HG02571 (cell line): Measurements from ENCODE around the gene ZNF618.

Experiments used
- ATAC-seq: cut with Tn5 transposase; IDR thresholded peaks from one replicate; pipeline ENCODE4 v1.9.1; 2021; ENCODE audit warnings: mild to moderate bottlenecking, moderate library complexity; ENCODE audit not compliant: unreplicated experiment

ZNF618 gene

GRCh38 chr9:114053246-114054005, 177.3 kb downstream of the ZNF618 start:
- ATAC-seq, result no peak

- ATAC-seq, result no peak
Observed at GRCh38 chr9:114054191-114054690, 178.1 kb downstream of the ZNF618 start.

DNA sequence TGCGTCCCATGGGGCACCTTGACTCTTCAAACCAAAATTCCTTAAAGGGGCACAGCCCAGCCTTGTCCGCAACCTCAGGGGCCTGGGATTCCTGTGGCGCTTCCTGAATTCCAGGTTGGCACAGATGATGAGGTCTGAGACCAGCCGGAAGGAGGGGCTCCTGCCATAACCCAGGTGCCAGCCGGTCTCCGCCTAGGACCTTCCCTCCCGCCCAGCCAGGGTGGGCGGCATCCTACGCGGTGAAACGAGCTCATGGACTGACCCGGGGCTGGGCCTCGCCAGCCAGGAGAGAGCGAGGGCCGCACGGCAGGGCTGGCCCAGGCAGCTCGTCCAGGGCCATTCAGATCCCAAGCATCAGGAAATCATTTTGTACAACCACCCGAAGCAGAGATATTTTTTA, 179.0 kb downstream of the ZNF618 start:
- ATAC-seq, result no peak

DNA sequence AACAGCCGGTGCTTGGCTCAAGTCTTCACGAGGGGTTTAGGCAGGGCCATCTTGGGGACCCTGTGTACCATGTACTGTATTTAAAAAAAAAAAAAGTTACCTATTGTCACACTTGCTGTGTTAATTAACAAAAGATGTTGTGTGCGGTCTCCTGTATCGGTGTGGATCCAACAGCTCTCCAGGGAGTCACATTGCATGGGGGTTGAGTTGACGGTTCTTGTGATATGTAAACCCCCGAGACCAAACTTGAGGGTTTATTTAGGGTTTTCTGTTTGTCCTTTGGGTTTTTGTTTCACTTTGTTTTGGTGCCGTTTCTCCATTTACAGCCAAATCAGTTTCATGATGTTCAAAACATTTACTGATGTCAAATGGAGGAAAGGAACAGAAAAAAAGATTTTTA, 179.8 kb downstream of the ZNF618 start:
- ATAC-seq, result no peak

- no peak for ATAC-seq
Observed at GRCh38 chr9:114056527-114056926, 180.4 kb downstream of the ZNF618 start.

GRCh38 chr9:114057161-114057885, 181.2 kb downstream of the ZNF618 start:
- ATAC-seq, result no peak

GRCh38 chr9:114058688-114059046, 182.6 kb downstream of the ZNF618 start:
- no peak for ATAC-seq

GRCh38 chr9:114059047-114059803, 183.1 kb downstream of the ZNF618 start:
- no peak for ATAC-seq

DNA sequence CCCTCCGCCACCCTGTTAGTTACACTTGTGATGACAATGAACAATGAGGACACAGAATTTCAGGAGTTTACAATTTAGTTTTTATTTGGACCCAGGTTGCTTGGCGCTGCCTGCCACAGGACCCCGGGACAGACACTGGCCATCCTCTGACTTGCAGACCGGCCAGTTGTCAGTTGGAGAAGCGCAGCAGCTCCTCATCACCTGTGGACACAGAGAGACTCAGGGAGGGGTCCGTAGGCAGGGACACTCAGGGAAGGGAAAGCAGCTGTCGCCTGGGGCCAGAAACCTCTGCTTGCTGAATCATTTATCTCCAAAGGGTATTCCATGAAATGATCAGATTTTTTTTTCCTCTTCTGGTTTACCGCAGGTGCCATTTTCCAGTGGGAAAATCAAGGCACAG, 184.0 kb downstream of the ZNF618 start:
- no peak for ATAC-seq

- ATAC-seq, result no peak
Observed at GRCh38 chr9:114060711-114061110, 184.6 kb downstream of the ZNF618 start.

- no peak for ATAC-seq
Observed at GRCh38 chr9:114061292-114061691, 185.2 kb downstream of the ZNF618 start.

DNA sequence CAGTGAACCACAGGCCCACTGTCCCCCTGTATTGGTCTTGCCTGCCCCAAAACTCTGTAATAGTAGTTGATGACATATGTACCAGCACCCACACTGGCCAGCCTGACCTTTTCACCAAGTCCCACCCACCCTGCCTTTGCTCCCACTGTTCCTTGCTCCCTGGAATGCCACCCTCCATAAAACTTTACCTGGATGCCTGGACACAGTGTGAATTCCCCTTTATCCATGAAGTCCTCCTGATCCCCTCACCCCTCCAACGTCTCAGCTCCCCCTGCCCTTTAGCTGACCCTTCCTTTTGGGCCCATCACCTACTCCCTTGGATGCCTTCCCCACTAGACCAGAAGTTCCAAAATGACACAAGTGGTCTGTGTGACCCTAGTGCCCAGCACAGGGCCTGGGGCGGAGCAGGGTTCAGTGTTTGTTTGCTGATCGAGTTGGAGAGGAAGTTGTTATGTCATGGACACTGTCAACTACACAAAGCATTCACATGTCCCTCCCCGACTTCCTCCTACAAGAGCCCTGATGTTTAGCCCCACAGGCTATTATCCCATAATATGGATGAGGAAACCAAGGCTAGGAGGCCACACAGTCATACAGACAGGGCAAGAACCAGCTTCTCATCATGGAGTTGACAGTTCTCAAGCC, 185.8 kb downstream of the ZNF618 start:
- no peak for ATAC-seq

GRCh38 chr9:114065304-114065703, 189.2 kb downstream of the ZNF618 start:
- ATAC-seq, result no peak

DNA sequence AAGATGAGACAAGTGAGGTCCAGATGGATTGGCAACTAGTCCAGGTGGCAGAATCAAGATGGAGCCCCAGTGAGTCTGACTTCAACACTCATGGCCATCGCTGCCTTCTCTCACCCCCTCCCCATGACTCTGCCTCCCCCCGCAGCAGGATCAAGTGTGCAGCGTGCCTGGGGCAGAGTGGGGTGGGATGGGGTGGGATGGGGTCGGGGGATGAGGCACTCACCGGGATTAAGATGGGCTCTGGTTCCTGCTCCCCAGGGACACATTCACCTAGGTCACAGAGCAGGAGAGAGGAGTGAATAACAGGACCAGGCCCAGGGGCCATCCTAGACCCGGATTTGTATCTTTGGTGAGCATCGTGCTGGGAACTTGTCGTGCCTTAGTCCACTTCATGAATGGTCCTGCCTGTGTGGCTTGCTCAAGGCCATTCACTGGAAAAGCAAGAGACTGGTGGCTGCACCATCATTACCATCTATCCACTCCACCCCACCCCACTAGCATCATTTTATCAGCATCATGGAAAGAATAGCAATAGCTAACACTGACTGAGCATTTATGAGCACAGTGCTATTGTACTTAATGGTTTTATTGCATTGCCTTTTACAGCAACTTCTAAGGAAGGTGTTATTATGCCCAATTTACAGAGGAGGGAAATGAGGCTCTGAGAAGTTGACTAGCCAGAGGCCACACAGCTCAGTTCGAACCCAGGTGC, 193.5 kb downstream of the ZNF618 start:
- ATAC-seq, result no peak

GRCh38 chr9:114070188-114071103, 194.3 kb downstream of the ZNF618 start:
- ATAC-seq, result no peak

- ATAC-seq, result no peak
Observed at GRCh38 chr9:114071197-114071795, 195.2 kb downstream of the ZNF618 start.

GRCh38 chr9:114072184-114073140, 196.4 kb downstream of the ZNF618 start:
- ATAC-seq, result no peak

DNA sequence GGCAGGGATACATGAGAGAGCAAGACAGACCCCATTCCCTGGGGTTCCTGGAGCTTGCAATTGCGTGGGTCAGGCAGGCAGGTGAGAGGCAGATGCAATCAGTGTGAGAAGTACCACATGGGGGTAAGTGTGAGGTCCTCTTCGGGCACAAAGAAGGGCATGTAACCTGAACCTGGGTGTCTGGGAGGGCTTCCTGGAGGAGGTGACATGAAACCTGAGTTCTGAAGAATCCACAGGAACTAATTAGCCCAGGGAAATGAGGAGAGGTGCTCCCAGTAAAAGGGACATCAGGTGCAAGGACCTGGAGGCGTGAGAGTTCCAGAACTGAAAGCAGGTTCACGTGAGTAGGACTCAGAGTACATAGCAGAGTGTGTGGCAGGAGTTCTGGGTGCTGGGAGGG, 199.5 kb downstream of the ZNF618 start:
- no peak for ATAC-seq
